Iris pigment epithelial cell (primary cell): ENCODE measurements around the gene TCF12.

ENCODE experiments used
- DNase-seq: peaks from one replicate; pipeline ENCODE4 v3.0.0-alpha.2; 2011; ENCODE audit warnings: low read depth

The TCF12 gene

DNA sequence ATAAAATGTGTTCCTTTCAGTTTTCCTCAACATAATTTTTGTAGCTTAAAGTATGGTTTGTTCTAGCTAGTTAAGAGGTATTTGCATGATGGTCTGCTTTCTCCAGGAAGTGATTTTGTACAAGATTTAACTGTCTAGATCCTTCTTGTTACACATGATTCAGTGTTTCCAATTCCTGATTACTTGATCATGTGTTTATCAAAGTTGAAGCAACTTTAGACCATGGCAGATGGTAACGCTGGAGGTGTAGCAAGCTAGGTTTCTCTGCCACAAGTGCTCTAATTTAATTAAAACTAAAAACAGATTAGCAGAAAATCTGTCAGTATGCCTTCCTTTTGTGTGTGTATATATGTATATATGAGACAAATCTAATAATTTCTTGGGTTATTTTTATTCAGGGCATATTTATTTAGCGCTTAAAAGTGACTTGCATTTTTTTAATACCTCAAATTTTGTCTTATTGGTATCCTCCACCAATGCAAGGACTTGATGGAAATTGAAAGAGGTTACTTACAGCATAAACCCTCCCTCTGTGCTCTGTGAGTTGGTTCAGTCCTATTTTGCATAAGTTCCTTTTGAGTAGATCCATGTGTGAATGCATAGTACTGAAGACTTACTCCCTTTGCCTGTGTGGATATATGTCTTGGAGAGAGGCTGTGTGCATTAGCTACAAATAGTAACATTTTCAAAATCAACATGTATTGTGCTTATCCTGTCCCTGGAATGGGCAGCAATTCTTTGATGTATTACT is 300.6 kb downstream of the TCF12 start:
- peak; percentile 98 for DNase-seq

DNA sequence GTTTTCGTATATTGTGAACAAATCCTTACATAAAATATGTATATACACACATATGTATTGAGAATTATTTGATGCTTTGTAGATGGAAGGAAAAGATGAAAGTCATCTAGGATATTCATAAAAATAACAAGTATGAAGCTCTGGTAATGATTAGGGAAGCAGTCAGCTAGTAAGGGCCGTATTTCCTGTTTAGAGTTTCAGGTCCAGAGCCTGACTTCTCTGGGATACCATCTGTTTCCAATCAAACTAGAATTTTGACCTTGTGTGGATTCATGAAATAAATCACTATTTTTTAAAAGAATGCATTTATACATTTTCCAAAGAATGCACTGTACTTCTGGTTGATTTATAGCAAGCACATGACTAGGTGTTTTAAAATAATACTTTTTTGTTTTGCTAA is 301.8 kb downstream of the TCF12 start:
- DNase-seq, result peak; percentile 75

DNA sequence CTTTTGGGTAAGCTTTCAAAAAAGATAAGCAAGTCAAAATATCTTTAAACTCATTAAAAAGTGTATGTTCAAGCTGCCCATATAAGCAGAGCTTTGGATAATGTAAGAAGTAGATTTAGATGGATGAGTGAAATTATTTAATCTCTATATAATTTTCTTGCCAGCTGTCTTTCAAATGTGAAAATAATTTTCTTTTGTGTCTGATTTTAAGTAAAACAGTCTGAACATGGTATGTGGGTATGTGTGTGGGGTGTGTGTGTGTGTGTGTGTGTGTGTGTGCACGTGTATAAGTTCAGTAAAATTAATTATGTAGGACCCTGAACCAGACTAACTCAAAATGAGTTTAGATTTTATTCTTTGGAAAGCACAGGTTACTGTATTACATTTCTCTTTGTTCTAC is 302.7 kb downstream of the TCF12 start:
- no peak for DNase-seq

DNA sequence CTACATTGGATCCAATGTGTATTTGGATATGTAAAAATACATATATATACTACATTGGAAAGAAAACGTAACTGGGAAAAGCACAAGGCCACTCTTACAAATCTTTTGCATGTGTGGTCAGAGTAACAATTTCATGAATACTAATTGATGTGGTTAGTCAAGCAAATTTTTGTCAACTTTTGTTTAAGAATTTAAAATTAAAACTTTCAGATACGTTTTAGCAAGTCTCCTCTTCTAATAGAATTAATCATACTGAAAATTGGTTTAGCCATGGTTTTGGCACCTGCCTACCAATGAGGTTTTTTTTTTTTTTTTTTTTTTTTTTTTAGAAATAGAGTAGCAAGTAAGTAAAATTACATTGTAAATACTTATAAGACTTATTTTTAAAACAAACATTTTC is 304.9 kb downstream of the TCF12 start:
- DNase-seq, result no peak

DNA sequence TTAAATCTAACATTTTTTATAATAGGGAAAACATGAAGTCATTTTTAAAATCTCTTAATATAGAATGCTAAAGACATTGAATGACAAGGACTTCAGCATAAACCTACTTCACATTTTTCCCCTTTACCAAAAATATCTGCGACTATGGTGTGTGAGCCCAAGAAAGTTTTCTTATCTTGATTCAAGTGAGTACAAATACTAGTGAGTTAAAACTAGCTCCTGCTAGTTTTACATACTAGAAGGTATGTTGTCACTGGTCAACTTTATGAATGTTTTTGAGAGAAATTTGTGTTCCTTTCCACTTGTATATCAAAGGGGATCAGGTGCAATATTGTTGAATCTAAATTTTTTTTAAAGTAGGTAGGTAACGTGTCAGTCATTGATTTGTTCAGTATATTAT is 305.4 kb downstream of the TCF12 start:
- no peak for DNase-seq

DNA sequence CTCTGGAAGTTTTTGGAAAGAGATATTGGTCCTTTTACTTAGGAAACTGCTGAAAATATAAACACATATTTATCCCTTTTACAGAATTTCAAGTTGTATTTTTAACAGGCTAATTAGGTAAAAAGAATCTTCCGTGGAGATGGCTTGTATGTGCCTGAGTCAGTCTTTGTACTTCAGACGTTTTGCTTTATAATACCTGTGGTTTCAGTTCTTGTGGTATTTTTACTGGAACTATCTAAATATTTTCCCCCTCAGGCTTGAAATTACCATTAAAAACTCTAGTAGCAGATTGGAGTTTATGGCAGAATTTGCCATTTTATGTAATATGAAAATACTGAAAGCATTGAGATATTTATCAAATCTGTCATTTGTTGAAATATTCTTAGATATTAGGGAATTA is 306.2 kb downstream of the TCF12 start:
- DNase-seq, result peak; percentile 83

DNA sequence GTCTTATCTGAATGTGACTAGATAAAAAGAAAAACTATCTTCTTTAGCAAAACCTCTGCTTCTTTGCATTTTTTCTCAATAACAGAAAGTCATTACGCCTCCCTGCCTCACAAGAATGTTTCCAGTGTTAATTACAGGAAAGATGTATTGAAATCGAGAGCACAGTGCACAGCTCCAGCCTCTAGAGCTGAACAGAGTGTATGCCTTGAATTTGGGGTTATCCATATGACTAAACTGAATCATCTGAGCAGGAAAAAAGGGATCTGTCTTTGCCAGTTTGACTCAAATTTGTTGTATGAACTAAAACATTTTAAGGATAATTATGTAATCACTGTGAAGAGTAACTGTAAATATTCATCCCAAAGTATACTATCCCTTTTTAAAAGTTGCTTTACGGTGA is 308.7 kb downstream of the TCF12 start:
- DNase-seq, result no peak

DNA sequence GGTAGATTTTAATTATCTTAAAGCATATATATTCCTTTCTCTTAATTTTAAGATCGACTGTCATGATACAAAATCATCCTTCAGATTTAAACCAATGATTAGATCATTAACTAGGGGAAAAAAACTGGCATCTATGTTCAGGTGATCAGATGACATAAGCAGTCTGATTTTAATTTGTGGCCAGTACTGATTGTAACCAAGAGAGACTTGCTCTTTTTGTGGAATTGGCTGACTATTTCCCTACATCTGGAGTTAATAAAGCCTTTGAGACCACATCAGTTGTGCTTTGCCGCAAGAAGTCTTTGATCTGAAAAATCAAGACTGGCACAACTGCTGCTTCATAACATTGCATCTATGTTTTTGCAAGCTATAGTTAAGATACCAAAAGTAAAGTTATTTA is 309.5 kb downstream of the TCF12 start:
- DNase-seq, result peak; percentile 78

DNA sequence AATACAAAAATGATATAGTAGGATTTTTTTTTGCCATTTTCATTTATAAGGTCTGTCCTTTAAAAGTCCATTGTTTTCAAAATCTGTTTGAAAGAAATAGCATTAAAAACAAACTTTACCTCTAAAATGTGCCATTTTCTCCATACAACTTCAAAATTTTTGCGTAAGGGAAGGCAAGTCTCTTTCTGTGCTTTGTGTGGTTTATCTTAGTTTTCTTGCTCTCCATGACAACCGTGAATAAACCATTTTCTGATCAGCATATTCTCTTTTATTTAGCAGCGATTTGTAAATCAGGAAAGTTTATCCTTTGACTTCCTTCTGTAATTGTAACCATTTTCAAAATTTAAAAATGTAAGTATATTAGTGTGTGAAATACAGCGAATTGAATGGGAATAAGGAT is 310.0 kb downstream of the TCF12 start:
- no peak for DNase-seq

DNA sequence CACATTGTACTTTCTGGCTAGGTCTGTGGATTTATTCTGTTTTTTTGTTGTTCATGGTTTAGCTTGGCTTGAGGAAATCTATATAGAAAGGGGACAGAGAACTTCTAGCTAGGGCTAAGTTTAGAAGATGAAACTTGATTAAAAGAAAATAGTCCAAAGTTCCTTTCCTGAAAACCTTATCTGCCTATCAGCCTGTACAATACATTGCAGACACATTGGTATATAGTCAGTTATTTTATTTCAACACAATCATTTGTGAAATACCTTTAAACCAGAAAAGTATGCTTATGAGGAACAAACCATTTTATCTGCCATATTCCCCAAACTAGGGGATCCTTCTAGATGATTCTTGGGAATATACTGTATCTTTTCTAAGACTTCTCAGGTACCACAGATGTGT is 310.6 kb downstream of the TCF12 start:
- no peak for DNase-seq

DNA sequence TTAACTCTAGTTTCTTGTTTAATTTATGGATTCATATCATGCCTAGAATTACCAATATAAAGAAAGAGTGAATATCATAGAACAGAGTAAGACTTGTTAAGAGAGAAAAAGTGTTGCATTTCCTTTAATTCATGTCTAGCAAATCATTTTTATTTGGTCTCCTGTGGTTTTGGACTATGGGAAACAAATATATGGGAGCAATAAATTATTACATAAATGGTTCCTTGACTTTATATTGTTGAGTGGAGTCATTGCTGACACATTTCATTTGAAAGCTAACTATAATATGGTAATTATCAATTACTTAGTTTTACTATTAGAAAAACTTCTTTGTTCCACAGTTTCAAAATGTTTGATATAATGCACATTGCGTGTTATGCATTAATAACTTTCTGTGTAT is 313.1 kb downstream of the TCF12 start:
- DNase-seq, result no peak

DNA sequence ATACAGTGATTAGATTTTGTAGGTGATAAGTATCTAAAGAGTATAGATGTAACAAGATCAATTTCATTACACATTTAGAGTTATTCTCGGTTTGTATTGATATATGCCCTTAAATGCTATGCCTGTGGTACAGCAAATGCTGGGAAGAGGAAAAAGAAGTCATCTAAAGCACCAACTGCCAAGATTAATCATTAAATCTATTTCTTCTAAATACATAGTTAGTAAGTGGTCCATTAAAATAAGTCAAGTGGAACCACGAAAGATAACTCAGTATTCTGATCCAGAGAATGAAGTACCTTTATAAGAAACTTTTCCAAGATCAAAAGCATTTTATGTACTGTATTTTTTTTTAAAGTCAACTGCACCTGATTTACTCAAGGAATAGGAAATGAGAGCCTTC is 315.7 kb downstream of the TCF12 start:
- DNase-seq, result no peak

DNA sequence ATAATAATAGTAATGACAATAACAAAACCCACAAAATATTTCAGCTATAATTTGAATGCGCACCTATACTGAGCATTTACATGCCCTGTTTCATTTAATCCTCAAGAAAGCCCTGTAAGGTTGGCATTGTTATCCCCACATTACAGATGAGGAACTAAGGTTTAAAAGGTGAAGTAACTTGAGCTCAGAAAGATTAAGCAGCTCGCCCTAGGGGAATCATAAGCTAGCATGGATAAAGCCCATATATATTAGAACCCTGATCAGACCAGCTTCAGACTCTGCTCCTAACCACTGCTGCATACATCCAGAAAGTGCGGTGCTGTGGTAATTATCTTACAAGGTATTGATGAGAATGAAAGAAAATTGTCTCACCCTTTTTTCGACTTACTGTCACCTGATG is 316.7 kb downstream of the TCF12 start:
- DNase-seq, result no peak

DNA sequence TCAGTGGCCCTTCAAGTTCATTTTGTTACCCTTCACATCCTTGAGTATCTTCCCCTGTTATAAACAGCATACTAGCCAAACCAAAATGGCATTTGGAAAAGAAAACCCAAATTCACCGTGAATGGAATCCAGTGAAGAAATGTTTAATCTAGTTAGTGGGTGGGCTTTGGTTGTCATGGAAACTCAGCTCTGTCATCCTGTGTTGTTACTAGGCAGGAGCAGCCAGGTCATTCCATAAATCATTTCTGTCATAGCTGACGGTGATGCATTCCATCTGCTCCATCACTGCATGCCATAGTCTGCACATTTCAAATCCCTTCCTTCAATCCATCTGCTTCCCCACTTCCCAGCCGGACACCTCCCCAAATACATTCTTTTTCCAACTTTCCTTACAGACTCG is 317.4 kb downstream of the TCF12 start:
- DNase-seq, result peak; percentile 87

DNA sequence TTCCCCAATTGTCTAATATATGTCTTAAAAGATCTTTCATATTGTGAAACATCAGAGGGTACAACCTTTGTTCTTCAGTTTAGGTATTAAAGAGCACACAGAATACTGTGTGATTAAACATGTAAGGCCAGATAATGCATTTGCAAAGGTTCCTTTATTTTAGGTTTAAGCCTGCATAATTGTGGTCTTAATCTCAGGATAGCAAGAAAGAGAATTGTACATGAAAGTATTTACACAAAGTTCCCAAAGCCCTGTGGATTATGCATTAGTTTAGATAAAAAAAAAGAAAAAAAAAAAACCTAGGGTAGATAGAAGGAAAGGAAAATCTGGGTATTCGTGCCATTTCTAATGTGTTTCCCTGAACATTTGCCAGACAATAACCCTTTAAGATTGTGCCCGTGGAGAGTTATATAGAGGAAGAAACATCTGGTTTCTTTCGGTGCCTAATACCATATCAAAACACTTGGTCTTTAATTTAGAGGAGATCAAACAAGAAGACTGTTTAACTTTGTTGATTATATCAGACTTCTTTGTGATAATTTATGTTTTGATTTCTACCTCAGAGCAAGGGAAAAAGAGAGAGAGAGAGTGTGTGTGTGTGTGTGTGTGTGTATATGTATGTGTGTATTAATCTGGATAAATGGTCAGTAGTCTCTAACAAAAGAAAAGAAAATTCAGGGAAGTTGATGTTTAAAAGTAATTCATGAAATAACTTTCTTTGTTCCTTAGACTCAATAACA is 318.3 kb downstream of the TCF12 start:
- DNase-seq, result no peak

DNA sequence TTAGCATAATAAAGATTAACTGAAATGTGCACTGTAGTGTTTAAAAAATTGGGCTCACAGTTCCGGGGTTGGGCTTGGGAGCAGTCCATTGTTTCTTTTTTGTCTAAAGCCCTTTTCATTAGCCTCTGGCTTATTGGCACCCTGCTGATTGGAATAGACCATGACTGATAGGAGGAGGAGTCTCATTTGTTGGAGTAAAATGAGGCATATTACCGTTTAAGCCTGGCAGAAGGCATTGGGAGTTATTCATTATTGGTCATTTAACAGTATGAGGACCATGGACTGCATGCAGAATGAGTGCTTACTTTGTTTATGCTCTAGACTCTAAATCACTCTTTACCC is 318.8 kb downstream of the TCF12 start:
- DNase-seq, result no peak

DNA sequence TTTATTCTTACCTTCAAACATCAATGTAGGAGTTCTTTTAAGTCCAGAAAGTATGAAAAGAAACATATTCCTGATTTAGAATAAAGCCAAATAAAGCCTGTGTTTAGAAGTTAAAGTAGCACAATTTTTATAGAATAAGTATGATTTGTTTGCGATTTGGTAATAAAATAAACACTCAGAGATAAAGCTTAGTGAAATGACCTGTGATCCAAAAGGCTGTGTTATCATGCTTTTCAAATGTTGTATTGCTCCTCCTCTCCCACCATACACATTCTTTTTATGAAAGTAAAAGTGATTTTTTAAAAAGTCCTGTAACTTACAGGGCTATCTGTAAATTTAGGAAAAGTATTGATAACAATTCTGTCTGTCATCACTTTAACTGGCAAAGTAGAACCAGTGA is 319.2 kb downstream of the TCF12 start:
- no peak for DNase-seq

DNA sequence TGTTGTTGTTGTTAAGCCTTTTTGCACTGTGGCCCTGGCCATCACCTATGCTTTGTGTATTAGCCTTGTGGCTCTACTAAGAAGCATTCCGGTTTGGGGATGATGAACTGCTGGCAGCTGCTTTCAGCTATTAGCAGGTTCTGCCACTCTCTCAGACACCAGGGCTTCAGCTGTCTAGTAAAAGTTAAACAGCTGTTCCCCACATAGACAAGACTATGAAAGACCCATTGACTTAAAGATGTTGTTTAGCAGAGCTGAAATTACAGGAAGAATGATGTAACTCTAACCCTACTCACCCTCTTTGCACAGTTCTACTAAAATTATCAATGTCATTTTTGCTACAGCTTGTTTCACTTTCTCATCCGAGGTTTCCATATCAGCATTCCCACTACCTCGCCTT is 326.7 kb downstream of the TCF12 start:
- peak; percentile 58 for DNase-seq

DNA sequence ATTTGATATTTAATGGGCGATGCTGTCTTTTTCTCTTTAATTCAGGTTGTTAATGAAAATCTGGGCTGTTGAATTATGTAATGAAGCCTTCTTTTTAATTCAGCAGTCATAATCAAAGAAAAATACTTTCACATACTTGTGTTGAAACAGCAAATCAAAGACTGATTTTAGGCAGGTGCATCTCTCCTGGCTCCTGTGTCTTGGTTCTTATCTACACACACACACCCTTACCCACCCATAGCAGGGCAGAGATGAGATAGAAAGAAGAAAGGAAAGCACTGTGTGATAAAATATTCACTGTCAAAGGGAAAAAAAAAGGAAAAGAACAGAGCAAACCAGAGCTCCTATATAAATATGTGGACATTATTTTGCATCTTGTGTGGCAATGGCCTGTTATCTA is 327.3 kb downstream of the TCF12 start:
- DNase-seq, result no peak

DNA sequence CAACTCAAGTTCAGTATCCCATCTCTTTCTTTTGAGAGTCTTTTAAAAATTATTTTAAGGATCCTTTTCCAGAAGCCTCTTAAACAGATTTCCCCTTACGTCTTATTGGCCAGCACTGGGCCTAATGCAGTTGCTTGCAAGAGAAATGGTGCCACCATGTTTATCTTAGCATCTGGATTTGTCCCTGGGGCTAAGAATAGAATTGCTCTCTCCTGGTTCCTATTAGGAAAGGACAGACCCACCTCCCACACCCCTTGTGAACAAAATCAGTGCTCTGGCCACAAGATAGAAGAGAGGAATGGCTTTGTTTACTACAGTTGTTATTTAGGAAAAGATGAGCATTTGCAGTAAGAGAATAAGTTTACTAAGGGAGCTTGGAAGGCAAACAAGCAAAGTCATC is 329.6 kb downstream of the TCF12 start:
- DNase-seq, result no peak

DNA sequence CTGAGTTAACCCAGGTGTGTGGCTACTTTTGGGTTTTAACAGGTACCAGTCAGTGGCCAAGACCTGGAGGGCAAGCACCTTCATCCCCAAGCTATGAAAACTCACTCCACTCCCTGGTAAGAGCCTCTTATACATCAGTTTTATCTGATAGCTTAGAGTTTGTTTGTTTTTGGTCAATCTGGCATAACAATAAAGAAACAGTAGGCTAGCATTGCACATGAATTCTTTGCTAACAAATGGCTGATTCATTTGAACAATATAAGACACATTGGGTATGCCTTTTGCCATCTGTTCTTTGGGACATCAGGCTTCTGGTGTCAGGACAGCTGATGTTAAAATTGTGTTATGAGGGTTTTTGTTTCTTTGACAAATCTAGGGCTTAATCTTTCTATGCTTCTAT is 332.9 kb downstream of the TCF12 start:
- DNase-seq, result peak; percentile 30

DNA sequence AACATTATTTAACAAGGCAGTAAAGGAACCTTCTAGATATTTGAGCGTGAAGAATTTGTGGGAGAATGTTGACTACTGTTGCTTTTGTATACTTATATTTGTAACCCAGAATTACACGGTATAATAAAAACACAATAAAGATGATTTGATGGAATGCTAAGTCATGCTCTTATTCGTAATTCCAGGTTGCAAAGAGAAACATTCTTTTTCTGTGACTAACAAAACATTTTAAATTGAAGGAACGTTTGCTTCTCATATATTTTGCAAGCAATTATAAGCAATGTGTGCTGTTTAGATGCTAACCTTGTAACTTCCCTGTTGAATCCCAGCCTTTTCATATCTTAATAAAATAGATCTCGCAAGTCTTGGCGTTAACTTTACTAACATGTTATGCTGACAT is 333.5 kb downstream of the TCF12 start:
- peak; percentile 72 for DNase-seq

DNA sequence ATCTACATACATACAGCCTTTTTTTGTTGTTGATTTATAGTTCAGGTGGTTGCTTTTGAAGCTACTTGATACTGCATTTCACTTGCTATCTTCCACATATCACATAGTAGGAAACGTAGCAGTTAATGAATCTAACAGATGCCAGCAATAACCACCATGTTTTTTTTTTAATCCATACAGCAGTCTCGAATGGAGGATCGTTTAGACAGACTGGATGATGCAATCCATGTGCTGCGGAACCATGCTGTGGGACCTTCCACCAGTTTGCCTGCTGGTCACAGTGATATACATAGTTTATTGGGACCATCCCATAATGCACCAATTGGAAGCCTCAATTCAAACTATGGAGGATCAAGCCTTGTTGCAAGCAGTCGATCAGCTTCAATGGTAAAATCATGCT is 334.6 kb downstream of the TCF12 start:
- no peak for DNase-seq

DNA sequence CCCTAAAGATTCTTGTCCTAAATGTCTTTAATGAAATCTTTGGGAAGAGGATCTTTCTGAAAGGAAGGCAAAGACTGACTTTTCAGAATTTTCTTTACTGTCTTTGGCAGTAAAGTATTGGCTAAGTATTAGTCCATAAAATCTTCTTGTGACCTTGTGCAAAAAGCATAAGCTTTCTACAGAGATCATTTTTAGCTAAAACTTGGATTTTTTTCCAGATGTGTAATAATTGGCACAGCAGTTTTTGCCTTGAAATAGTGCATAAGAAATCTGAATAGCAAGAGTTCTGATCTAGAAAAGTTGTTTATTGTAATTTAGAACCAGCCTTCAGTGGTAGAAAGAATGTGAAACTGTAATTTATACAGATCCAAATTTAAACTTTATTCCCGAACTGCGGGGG is 335.1 kb downstream of the TCF12 start:
- DNase-seq, result no peak
